K562 (cell line): ENCODE measurements around the gene PPP3R2.

Experiments used
- AFF4 ChIP-seq: sonication (generic); formaldehyde crosslinking; IDR thresholded peaks from 2 replicates; pipeline ENCODE4 v1.8.0; 2023; ENCODE audit warnings: mild to moderate bottlenecking, missing genetic modification reagents
- ARNT ChIP-seq, 2 experiments: fragments of 450-650 bp; IDR thresholded peaks; 2 replicates each; pipeline ENCODE4 v1.6.1; 2016; ENCODE audit warnings: mild to moderate bottlenecking in 1 of 2
- CHD2 ChIP-seq: IDR thresholded peaks from 2 replicates; pipeline ENCODE4 v1.6.1; 2011; ENCODE audit warnings: low read depth, low read length
- E2F1 ChIP-seq: sonication (generic); formaldehyde crosslinking; IDR thresholded peaks from 2 replicates; pipeline ENCODE4 v1.8.1; 2023; ENCODE audit warnings: mild to moderate bottlenecking, missing genetic modification reagents, moderate library complexity
- FOXA1 ChIP-seq: fragments of 450-650 bp; IDR thresholded peaks from 2 replicates; pipeline ENCODE4 v1.6.1; 2016; ENCODE audit warnings: mild to moderate bottlenecking, borderline replicate concordance
- FOXM1 ChIP-seq, 2 experiments: fragments of 450-650 bp in 1 of 2; sonication (generic) in 1 of 2; formaldehyde crosslinking in 1 of 2; IDR thresholded peaks; 2 replicates each; pipeline versions ENCODE4 v1.6.1 to v1.9.0; 2017 to 2022; ENCODE audit warnings: low read depth in 2 of 2, mild to moderate bottlenecking in 2 of 2, missing genetic modification reagents in 1 of 2, moderate library complexity in 1 of 2
- MAZ ChIP-seq, 2 experiments: fragments of 450-650 bp in 1 of 2; sonication (generic) in 1 of 2; formaldehyde crosslinking; IDR thresholded peaks in 1 of 2; conservative IDR thresholded peaks in 1 of 2; 2 replicates each; pipeline versions ENCODE4 v1.4.0 to v1.5.0; 2020; ENCODE audit warnings: mild to moderate bottlenecking in 1 of 2, missing genetic modification reagents in 1 of 2
- PHF21A ChIP-seq: fragments of 450-650 bp; IDR thresholded peaks from 2 replicates; pipeline ENCODE4 v1.6.1; 2017; ENCODE audit warnings: low read depth, borderline replicate concordance
- SMAD3 ChIP-seq: fragments of 450-650 bp; formaldehyde crosslinking; conservative IDR thresholded peaks from 2 replicates; pipeline ENCODE4 v1.4.0; 2020; ENCODE audit warnings: mild to moderate bottlenecking
- TCF3 ChIP-seq: sonication (generic); formaldehyde crosslinking; IDR thresholded peaks from 2 replicates; pipeline ENCODE4 v1.4.0; 2020; ENCODE audit warnings: mild to moderate bottlenecking, missing genetic modification reagents
- ZNF274 ChIP-seq: IDR thresholded peaks from 2 replicates; pipeline ENCODE4 v1.6.1; 2011; ENCODE audit warnings: low read depth, mild to moderate bottlenecking, low read length, moderate library complexity, borderline replicate concordance
- ZNF77 ChIP-seq: fragments of 250-450 bp; sonication (Bioruptor Pico); IDR thresholded peaks from 2 replicates; pipeline ENCODE4 v1.5.0; 2020
- TF ChIP-seq, protein P1 (sequence below), 3 experiments: IDR thresholded peaks in 2 of 3; conservative IDR thresholded peaks in 1 of 3; 2 replicates each; pipeline ENCODE4 v1.5.1; 2011 to 2012; ENCODE audit warnings: low read length in 3 of 3, mild to moderate bottlenecking in 3 of 3, control low read depth in 2 of 3, improper control_type of control experiment in 1 of 3, inconsistent platforms in 1 of 3, low read depth in 1 of 3, mixed read lengths in 1 of 3, moderate library complexity in 1 of 3; ENCODE audit not compliant: insufficient read depth in 2 of 3

GRCh38 chr9:101543098-101543735, 51.6 kb downstream of the PPP3R2 start:
- TF ChIP-seq SMAD3 = no peak
- TF ChIP-seq, protein P1, sequence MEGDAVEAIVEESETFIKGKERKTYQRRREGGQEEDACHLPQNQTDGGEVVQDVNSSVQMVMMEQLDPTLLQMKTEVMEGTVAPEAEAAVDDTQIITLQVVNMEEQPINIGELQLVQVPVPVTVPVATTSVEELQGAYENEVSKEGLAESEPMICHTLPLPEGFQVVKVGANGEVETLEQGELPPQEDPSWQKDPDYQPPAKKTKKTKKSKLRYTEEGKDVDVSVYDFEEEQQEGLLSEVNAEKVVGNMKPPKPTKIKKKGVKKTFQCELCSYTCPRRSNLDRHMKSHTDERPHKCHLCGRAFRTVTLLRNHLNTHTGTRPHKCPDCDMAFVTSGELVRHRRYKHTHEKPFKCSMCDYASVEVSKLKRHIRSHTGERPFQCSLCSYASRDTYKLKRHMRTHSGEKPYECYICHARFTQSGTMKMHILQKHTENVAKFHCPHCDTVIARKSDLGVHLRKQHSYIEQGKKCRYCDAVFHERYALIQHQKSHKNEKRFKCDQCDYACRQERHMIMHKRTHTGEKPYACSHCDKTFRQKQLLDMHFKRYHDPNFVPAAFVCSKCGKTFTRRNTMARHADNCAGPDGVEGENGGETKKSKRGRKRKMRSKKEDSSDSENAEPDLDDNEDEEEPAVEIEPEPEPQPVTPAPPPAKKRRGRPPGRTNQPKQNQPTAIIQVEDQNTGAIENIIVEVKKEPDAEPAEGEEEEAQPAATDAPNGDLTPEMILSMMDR (IDR thresholded peaks at IDR 0.05 in 2 of 3, conservative IDR thresholded peaks at IDR 0.05 in 1 of 3; ENCODE audit: insufficient read depth in 2 of 3, low read depth in 1 of 3, low read length in 3 of 3) = no peak
- no peak for TF ChIP-seq ZNF77 (CRISPR knock-in tag)
- no peak for TF ChIP-seq PHF21A
- TF ChIP-seq E2F1 (CRISPR knock-in tag) = no peak
- no peak for TF ChIP-seq TCF3
- TF ChIP-seq FOXA1 = no peak
- TF ChIP-seq CHD2 = no peak
- no peak for TF ChIP-seq ZNF274
- no peak for TF ChIP-seq FOXM1 (IDR thresholded peaks at IDR 0.05; ENCODE audit: low read depth)
- TF ChIP-seq FOXM1 (CRISPR knock-in tag; IDR thresholded peaks at IDR 0.05; ENCODE audit: low read depth) = no peak
- no peak for TF ChIP-seq AFF4 (CRISPR knock-in tag)
- no peak for TF ChIP-seq ARNT (IDR thresholded peaks at IDR 0.05)
- no peak for TF ChIP-seq MAZ (CRISPR knock-in tag; conservative IDR thresholded peaks at IDR 0.05 in 1 of 2, IDR thresholded peaks at IDR 0.05 in 1 of 2)
